ENCODE data around the gene WWP2. TPM values are rescaled to one million over a fixed set of nuclear protein-coding genes. Genes with fewer than 3 reads are reported as not detected.

WWP2 gene
- total RNA-seq, 1 donor from 2014 or later: 38.8 TPM

DNA sequence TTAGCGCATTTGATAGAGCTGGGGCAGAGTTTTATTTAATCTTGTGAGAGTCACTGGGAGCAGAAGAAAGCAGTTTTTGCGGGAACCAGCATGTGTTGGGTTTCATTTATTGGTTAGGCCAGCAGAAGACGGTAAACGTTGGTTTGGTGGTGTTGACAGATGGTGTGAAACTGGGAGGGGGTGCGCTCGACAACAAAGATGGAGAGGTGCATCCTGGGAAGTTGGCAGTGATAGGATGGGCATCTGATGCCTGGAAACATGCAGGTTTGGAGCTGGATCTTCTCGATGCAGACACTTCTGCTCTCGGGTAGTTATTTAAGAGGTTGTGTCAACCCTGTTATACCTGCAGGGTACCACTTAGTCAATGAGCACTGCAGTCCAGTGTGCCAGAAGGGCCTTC lies 164.1 kb downstream of the WWP2 start:
- Mint-ChIP-seq H3K4me1 (ENCODE audit: unreplicated experiment) (peaks cover 25% of the 10 kb centered on the region), H3K27me3 (no peaks in the 10 kb centered on the region), H3K27ac (no peak overlapping the region), H3K36me3 (peaks cover 6% of the 10 kb centered on the region), H3K4me3 (peak overlapping the region; percentile 11), H3K9me3 (no peaks in the 10 kb centered on the region)
- TF ChIP-seq, protein P1, sequence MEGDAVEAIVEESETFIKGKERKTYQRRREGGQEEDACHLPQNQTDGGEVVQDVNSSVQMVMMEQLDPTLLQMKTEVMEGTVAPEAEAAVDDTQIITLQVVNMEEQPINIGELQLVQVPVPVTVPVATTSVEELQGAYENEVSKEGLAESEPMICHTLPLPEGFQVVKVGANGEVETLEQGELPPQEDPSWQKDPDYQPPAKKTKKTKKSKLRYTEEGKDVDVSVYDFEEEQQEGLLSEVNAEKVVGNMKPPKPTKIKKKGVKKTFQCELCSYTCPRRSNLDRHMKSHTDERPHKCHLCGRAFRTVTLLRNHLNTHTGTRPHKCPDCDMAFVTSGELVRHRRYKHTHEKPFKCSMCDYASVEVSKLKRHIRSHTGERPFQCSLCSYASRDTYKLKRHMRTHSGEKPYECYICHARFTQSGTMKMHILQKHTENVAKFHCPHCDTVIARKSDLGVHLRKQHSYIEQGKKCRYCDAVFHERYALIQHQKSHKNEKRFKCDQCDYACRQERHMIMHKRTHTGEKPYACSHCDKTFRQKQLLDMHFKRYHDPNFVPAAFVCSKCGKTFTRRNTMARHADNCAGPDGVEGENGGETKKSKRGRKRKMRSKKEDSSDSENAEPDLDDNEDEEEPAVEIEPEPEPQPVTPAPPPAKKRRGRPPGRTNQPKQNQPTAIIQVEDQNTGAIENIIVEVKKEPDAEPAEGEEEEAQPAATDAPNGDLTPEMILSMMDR (conservative IDR thresholded peaks at IDR 0.05): no peak
- DNase-seq (ENCODE audit: extremely low spot score, unreplicated experiment): no peak

DNA sequence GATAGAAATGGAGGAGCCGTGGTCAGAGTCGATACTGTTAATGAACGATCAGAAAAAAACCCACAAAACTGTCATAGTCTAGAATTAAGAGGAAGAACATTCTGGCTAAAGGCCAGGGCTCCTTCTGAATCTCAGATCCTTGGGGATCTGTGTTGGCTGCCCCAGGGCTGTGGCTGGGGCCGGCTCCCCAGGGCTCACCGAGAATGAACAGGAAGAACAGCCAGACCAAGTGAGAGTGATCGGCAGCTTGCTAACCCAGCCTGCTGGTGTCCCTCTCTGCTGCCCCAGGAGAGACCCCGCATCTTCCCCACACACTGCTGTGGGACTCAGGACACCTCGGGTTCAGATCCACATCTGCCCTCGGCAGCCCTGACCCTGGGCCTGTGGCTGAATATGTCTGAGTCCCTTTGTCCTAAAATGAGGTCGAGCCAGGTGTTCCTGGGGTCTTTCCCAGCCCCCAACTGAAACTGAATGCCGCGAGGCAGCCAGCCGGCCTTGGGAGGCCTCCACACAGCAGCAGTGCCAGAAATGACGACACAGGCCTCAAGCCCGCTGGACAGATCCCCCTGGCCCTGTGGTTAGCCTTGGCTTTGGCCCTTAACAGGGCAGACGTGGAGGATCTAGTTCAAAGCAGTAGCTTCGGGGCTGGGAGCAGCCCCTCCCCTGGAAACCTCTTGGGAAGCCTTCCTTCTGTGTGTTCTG lies 165.1 kb downstream of the WWP2 start:
- Mint-ChIP-seq H3K4me3 (peak overlapping the region; percentile 15), H3K36me3 (peaks cover 6% of the 10 kb centered on the region), H3K27me3 (no peaks in the 10 kb centered on the region), H3K4me1 (ENCODE audit: unreplicated experiment) (peaks cover 25% of the 10 kb centered on the region), H3K9me3 (no peaks in the 10 kb centered on the region), H3K27ac (no peak overlapping the region)
- no peak for DNase-seq (ENCODE audit: extremely low spot score, unreplicated experiment)
- TF ChIP-seq, protein P1 (conservative IDR thresholded peaks at IDR 0.05): no peak

DNA sequence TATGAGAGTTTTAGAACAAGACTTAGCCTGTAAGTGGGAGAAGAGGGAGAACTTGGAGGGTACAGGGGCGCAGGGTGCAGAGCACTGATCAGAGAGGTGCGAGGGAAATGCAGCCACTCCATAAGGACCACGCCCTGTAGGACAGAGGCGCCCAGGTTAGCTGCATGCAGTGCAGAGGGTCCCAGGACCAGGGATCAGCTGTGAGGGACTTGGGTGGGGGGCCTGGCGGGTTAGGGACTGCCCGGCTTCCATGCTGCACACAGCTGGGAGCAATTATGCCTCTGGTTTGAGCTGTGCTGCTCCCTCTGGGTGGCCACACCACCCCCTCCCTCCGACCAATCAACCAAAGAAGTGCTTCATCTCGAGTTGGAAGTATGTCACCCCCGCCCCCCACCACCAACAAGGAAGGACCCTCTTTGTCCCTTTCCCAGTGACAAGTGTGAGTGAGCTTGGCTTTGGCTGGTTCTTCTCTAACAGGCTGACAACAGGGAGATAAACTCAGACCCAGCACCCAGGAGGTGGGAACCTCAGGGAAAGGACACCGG lies 166.8 kb downstream of the WWP2 start:
- DNase-seq (ENCODE audit: extremely low spot score, unreplicated experiment): no peak
- H3K27ac Mint-ChIP-seq: peak overlapping the region; percentile 26
- TF ChIP-seq, protein P1 (conservative IDR thresholded peaks at IDR 0.05): no peak
- H3K9me3 Mint-ChIP-seq: no peaks in the 10 kb centered on the region
- H3K36me3 Mint-ChIP-seq: peaks cover 4% of the 10 kb centered on the region
- no peak overlapping the region for H3K4me3 Mint-ChIP-seq
- H3K4me1 Mint-ChIP-seq (ENCODE audit: unreplicated experiment): peaks cover 19% of the 10 kb centered on the region
- H3K27me3 Mint-ChIP-seq: no peaks in the 10 kb centered on the region

DNA sequence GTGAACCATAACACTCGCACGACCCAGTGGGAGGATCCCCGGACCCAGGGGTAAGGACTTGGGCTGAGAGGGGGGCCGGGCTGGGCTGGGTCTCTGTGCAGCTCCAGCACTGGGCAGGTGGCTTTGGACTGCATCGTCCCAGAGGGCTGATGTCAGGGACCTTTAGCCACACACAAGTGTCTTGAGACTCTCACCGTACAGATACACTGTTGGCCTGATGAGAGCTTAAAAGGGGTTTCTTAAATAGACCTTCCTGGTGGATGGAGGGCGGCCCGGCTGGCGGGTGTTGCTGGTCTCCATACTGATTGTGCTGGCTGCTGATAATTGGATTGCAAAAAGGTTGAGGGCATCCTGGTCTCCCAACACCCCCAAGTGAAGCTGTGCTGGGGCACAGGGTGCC lies 167.3 kb downstream of the WWP2 start:
- Mint-ChIP-seq H3K4me1 (ENCODE audit: unreplicated experiment) (peaks cover 16% of the 10 kb centered on the region), H3K4me3 (no peak overlapping the region), H3K27me3 (no peaks in the 10 kb centered on the region), H3K36me3 (peaks cover 4% of the 10 kb centered on the region), H3K9me3 (no peaks in the 10 kb centered on the region), H3K27ac (no peak overlapping the region)
- DNase-seq (ENCODE audit: extremely low spot score, unreplicated experiment): no peak
- TF ChIP-seq, protein P1 (conservative IDR thresholded peaks at IDR 0.05): no peak

DNA sequence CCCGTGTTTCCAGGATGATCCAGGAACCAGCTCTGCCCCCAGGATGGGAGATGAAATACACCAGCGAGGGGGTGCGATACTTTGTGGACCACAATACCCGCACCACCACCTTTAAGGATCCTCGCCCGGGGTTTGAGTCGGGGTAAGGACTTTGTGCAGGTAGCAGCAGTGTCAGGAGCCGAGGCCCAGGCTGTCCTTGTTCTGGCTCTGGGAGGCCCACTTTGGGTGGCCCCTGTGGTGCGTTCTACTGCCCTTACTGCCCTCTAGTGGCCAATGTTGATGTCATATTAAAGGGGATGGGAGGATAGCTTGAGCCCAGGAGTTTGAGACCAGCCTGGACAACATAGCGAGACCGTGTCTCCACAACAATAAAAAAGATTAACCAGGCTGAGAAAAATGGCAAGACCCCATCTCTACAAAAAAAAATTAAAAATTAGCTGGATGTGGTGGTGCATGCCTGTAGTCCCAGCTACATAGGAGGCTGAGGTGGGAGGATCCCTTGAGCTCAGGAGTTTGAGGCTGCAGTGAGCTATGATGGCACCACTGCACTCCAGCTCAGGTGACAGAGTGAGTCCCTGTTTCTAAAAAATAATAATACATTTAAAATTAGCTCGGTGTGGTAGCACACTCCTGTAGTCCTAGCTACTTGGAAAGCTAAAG lies 168.1 kb downstream of the WWP2 start:
- no peaks in the 10 kb centered on the region for H3K9me3 Mint-ChIP-seq
- no peak overlapping the region for H3K27ac Mint-ChIP-seq
- peaks cover 14% of the 10 kb centered on the region for H3K4me1 Mint-ChIP-seq (ENCODE audit: unreplicated experiment)
- no peak for DNase-seq (ENCODE audit: extremely low spot score, unreplicated experiment)
- no peaks in the 10 kb centered on the region for H3K27me3 Mint-ChIP-seq
- H3K4me3 Mint-ChIP-seq: no peak overlapping the region
- TF ChIP-seq, protein P1 (conservative IDR thresholded peaks at IDR 0.05): peak; percentile 83
- peaks cover 4% of the 10 kb centered on the region for H3K36me3 Mint-ChIP-seq
